Hippocampal formation (tissue), 2 donors: Measurements from ENCODE around the gene INPP5E.

Experiments used
- DNase-seq, 2 donors: peaks; one replicate each; lab custom pipeline; 2025; lab: John Stamatoyannopoulos, UW

Gene INPP5E

GRCh38 chr9:136473354-136473721, 33.7 kb upstream of the INPP5E start:
- no peak for DNase-seq

- DNase-seq, result no peak
Observed at GRCh38 chr9:136472640-136473353, 33.2 kb upstream of the INPP5E start.

GRCh38 chr9:136471802-136472487, 32.3 kb upstream of the INPP5E start:
- no peak for DNase-seq

- DNase-seq, result no peak
Observed at GRCh38 chr9:136470792-136471469, 31.3 kb upstream of the INPP5E start.

GRCh38 chr9:136470356-136470755, 30.7 kb upstream of the INPP5E start:
- DNase-seq, result no peak

- DNase-seq, result no peak
Observed at GRCh38 chr9:136467766-136468165, 28.1 kb upstream of the INPP5E start.

GRCh38 chr9:136466155-136466541, 26.5 kb upstream of the INPP5E start:
- no peak for DNase-seq

GRCh38 chr9:136465500-136466154, 26.0 kb upstream of the INPP5E start:
- DNase-seq, result no peak

- no peak for DNase-seq
Observed at GRCh38 chr9:136464241-136464640, 24.6 kb upstream of the INPP5E start.

GRCh38 chr9:136463578-136463977, 23.9 kb upstream of the INPP5E start:
- DNase-seq, result no peak

GRCh38 chr9:136462664-136463063, 23.0 kb upstream of the INPP5E start:
- no peak for DNase-seq

- no peak for DNase-seq
Observed at GRCh38 chr9:136460772-136461325, 21.2 kb upstream of the INPP5E start.

- DNase-seq, result no peak
Observed at GRCh38 chr9:136459425-136459824, 19.8 kb upstream of the INPP5E start.

GRCh38 chr9:136457326-136457725, 17.7 kb upstream of the INPP5E start:
- DNase-seq, result no peak

GRCh38 chr9:136456258-136456657, 16.6 kb upstream of the INPP5E start:
- DNase-seq, result no peak

GRCh38 chr9:136455043-136456002, 15.7 kb upstream of the INPP5E start:
- no peak for DNase-seq

- DNase-seq, result no peak
Observed at GRCh38 chr9:136454026-136454796, 14.6 kb upstream of the INPP5E start.

- DNase-seq, result no peak
Observed at GRCh38 chr9:136453326-136453725, 13.7 kb upstream of the INPP5E start.

GRCh38 chr9:136451221-136451877, 11.7 kb upstream of the INPP5E start:
- DNase-seq, result no peak

- no peak for DNase-seq
Observed at GRCh38 chr9:136448655-136449054, 9.0 kb upstream of the INPP5E start.
